RWPE2 (cell line): ENCODE data around the gene PITRM1.

Source experiments
- ATAC-seq: fragments of 200-7000 bp; cut with Tn5 transposase; 3 replicates; pipeline ENCODE4 v1.9.1; 2021; ENCODE audit warnings: low read depth
- DNase-seq: peaks from one replicate; pipeline ENCODE4 v3.0.0-alpha.2; 2020; ENCODE audit warnings: low spot score
- H3K27ac ChIP-seq: fragments of 450-650 bp; 2 replicates; pipeline ENCODE4 v1.5.1; 2017; ENCODE audit warnings: mild to moderate bottlenecking; ENCODE audit not compliant: poor library complexity, severe bottlenecking
- H3K27me3 ChIP-seq: fragments of 250-450 bp; sonication (Bioruptor Pico); 2 replicates; pipeline ENCODE4 v1.5.1; 2021; ENCODE audit warnings: mild to moderate bottlenecking, moderate library complexity; ENCODE audit not compliant: insufficient read depth, poor library complexity, severe bottlenecking
- H3K36me3 ChIP-seq: fragments of 250-450 bp; sonication (Bioruptor Pico); 2 replicates; pipeline ENCODE4 v1.5.1; 2020; ENCODE audit warnings: low read depth, mild to moderate bottlenecking, moderate library complexity
- H3K4me1 ChIP-seq: fragments of 250-450 bp; sonication (Bioruptor Pico); 2 replicates; pipeline ENCODE4 v1.5.1; 2021; ENCODE audit warnings: mild to moderate bottlenecking, moderate library complexity; ENCODE audit not compliant: insufficient read depth, poor library complexity, severe bottlenecking
- H3K4me3 ChIP-seq: fragments of 250-450 bp; sonication (Bioruptor Pico); 2 replicates; pipeline ENCODE4 v1.5.1; 2021; ENCODE audit warnings: mild to moderate bottlenecking, moderate library complexity; ENCODE audit not compliant: severe bottlenecking
- H3K9me3 ChIP-seq: fragments of 250-450 bp; sonication (Bioruptor Pico); 2 replicates; pipeline ENCODE4 v1.5.1; 2021; ENCODE audit warnings: mild to moderate bottlenecking, moderate library complexity; ENCODE audit not compliant: severe bottlenecking
- TF ChIP-seq, protein P1 (sequence below): fragments of 450-650 bp; IDR thresholded peaks from one replicate; pipeline ENCODE4 v1.5.1; 2017; ENCODE audit warnings: mild to moderate bottlenecking, moderate library complexity; ENCODE audit not compliant: poor library complexity, severe bottlenecking

The PITRM1 gene

GRCh38 chr10:3147117-3147820 is 25.3 kb downstream of the PITRM1 start:
- ATAC-seq (no peak), DNase-seq (no peak)
- TF ChIP-seq, protein P1, sequence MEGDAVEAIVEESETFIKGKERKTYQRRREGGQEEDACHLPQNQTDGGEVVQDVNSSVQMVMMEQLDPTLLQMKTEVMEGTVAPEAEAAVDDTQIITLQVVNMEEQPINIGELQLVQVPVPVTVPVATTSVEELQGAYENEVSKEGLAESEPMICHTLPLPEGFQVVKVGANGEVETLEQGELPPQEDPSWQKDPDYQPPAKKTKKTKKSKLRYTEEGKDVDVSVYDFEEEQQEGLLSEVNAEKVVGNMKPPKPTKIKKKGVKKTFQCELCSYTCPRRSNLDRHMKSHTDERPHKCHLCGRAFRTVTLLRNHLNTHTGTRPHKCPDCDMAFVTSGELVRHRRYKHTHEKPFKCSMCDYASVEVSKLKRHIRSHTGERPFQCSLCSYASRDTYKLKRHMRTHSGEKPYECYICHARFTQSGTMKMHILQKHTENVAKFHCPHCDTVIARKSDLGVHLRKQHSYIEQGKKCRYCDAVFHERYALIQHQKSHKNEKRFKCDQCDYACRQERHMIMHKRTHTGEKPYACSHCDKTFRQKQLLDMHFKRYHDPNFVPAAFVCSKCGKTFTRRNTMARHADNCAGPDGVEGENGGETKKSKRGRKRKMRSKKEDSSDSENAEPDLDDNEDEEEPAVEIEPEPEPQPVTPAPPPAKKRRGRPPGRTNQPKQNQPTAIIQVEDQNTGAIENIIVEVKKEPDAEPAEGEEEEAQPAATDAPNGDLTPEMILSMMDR = no peak
- H3K4me3 ChIP-seq = no peak overlapping the region
- no peak overlapping the region for H3K27ac ChIP-seq
- no peaks in the 10 kb centered on the region for H3K4me1 ChIP-seq
- no peaks in the 10 kb centered on the region for H3K9me3 ChIP-seq
- no peaks in the 10 kb centered on the region for H3K27me3 ChIP-seq
- peaks cover 69% of the 10 kb centered on the region for H3K36me3 ChIP-seq

DNA sequence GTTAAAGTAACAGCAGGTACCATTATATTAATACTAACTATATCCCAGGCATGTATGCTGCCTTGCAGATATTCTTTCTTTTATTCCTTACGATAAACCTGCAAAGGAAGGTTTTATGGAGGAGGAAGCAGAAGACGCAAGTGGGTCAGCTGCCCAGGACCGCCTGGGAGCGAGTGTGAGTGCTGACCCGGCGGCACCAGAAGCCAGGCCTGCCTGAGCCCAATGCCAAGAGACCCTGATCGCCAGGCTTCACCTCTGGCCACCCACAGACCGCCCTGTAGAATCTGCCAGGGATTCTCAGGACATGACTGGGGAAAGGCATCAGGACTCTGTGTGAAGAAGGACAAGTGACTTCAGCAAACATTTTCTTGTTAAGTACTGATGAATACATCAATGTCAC is 26.3 kb downstream of the PITRM1 start:
- Histone ChIP-seq H3K27ac (no peak overlapping the region), H3K9me3 (no peaks in the 10 kb centered on the region), H3K4me1 (no peaks in the 10 kb centered on the region), H3K4me3 (no peak overlapping the region), H3K36me3 (peaks cover 78% of the 10 kb centered on the region), H3K27me3 (no peaks in the 10 kb centered on the region)
- ATAC-seq (no peak), DNase-seq (no peak)
- TF ChIP-seq, protein P1 = no peak

DNA sequence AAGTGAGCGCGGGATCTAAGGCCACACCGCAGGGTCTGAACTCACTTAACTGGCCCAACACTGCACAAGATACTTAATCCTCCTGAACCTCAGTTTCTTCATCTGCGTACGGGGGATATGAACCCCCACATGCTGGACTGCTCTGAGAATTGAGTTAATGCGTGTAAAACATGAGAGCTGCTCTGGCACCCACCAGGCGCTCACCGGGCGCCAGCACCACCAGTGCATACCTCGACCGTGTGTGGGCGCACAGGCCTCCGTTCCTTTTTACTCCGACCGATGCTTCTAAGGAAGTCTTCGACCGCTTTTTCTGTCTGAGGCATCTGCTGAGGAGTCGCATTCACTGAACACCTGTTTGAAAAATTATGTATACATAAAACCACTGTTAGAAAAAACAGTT is 27.2 kb downstream of the PITRM1 start:
- DNase-seq (no peak), ATAC-seq (no peak)
- TF ChIP-seq, protein P1 = no peak
- Histone ChIP-seq H3K27ac (no peak overlapping the region), H3K36me3 (peaks cover 87% of the 10 kb centered on the region), H3K4me1 (no peaks in the 10 kb centered on the region), H3K27me3 (no peaks in the 10 kb centered on the region), H3K4me3 (no peak overlapping the region), H3K9me3 (no peaks in the 10 kb centered on the region)

DNA sequence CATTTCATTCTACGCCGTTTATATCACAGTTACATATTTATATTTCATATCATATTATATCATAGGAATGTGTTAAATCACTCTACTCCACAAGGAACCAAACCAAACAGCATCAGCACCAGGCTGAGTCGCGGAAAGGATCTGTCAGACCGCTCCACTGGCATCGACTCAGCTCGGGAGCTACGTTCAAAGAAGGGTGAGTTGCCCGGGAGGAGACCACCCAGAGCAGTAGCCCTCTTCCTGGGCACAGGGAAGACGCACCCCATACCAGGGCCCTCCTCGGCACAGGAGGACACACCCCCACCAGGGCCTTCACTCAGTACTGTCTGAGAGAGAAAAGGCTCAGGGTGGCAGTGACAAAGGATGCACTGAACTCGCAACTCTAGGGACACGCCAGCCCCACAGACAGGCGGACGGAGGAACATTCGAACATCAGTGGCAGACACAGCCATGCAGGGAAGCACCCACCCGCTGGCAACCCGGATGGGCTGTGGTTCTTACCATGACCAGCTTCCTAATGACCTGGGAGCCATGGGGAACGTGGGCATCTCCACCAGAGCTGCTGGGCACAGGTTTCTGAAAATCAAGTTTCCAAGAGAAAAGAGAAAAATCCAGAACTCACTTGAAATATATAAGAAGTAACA is 28.7 kb downstream of the PITRM1 start:
- H3K36me3 ChIP-seq = peaks cover 94% of the 10 kb centered on the region
- TF ChIP-seq, protein P1 = no peak
- H3K27me3 ChIP-seq = no peaks in the 10 kb centered on the region
- ATAC-seq = no peak
- no peaks in the 10 kb centered on the region for H3K9me3 ChIP-seq
- H3K4me3 ChIP-seq = no peak overlapping the region
- H3K27ac ChIP-seq = no peak overlapping the region
- H3K4me1 ChIP-seq = no peaks in the 10 kb centered on the region
- DNase-seq = no peak

DNA sequence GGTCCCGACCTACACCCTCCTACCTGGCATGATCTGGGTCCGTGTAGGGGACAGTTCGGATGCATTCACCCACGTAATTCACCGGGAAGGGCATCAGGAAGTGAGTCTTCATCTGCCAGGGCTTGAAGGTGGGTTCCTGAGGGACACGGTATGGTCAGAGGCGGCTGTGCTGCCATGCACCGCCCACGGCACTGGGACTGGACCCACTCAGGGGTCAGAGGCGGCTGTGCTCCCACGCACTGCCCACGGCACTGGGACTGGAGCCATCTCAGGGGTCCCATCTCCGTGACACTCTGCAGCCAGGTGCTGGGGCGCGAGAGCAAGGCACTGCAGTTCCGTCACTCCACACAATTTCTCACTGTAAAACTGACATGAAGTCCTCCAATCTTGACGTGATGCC is 29.2 kb downstream of the PITRM1 start:
- DNase-seq (no peak), ATAC-seq (no peak)
- H3K4me3 ChIP-seq = no peak overlapping the region

More for the DNA sequence above, 29.2 kb downstream of the PITRM1 start:
- TF ChIP-seq, protein P1 = no peak
- Histone ChIP-seq H3K36me3 (peaks cover 94% of the 10 kb centered on the region), H3K27me3 (no peaks in the 10 kb centered on the region), H3K9me3 (no peaks in the 10 kb centered on the region), H3K27ac (no peak overlapping the region), H3K4me1 (no peaks in the 10 kb centered on the region)
